Measurements from ENCODE around the gene HM13. TPM values are rescaled to one million over a fixed set of nuclear protein-coding genes. Genes with fewer than 3 reads are reported as not detected.
A peak's percentile ranks its signal among the peaks of the same experiment; 100 is the strongest.
"Not testable (repeated sequence)": the region's sequence is repeated elsewhere in the genome, so short reads cannot be mapped to it uniquely, and the experiment has no call there.

Gene HM13
- total RNA-seq, 2 experiments from 2014 or later: 162 to 165 TPM

DNA sequence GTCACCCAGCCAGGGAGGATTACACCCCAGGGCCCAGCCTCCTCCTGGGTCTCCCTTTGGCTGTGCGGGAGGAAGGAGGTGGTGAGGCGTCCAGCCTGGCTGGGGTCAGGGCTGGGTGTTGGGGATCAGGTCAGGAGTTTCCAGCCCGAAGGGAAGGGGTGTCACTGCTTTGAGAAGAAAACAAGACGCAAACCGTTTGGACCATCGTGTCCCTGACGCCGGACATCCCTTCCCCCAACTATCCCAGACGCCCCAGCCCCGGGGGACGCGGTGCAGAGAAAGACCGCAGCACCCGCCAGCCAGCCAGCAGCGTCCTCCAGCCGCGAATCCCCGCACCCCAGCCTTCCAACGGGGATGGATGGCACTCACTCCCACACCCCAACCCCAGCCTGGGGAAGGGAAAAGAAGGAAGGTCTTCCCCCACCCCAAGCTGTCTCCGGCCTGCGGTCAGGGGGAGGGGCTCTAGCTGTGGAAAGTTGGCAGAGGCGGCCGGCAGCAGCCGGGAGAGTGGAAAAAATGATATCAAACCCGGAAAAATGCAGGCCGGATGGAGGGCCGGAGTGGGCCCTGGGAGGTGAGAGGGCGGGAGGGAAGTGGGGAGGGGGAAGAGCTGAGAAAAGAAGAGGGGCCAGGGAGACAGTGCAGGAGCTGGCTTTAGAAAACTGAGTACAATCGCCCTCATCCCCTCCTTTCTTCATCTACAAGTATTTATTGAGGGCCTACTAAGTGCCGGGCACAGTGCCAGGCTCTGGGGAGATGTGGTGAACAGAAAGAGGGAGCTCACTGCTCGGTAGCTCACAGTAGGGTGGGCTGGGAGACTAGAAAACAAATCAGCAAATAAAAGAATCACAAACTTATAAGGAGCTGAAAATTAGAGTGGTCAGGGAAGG lies 28.5 kb upstream of the HM13 start:
- ChIA-PET POLR2A (no interaction called here), CTCF (interaction anchor here (7.0 kb wide), 1 partner anchor 17 kb away, joined by 40 read pairs; no protein-coding TSS in a partner anchor)
- Mint-ChIP-seq H3K27ac (no peak overlapping the region), H3K27me3 (peaks cover 27% of the 10 kb centered on the region), H3K4me1 (no peaks in the 10 kb centered on the region), H3K4me3 (no peak overlapping the region), H3K9me3 (no peaks in the 10 kb centered on the region), H3K36me3 (ENCODE audit: low read depth) (no peaks in the 10 kb centered on the region)
- no peak for DNase-seq

- H3K27me3 Mint-ChIP-seq: peaks cover 20% of the 10 kb centered on the region
- H3K9me3 Mint-ChIP-seq: no peaks in the 10 kb centered on the region
- no peaks in the 10 kb centered on the region for H3K4me1 Mint-ChIP-seq
- ChIA-PET CTCF (interaction anchor here (1.0 to 7.0 kb wide), 2 partner anchors 14 to 28 kb away, joined by 3 to 40 read pairs; no protein-coding TSS in a partner anchor), POLR2A (no interaction called here)
- no peaks in the 10 kb centered on the region for H3K36me3 Mint-ChIP-seq (ENCODE audit: low read depth)
- H3K27ac Mint-ChIP-seq: no peak overlapping the region
- DNase-seq: no peak
- no peak overlapping the region for H3K4me3 Mint-ChIP-seq
Measured at GRCh38 chr20:31488115-31488514, 26.1 kb upstream of the HM13 start.

DNA sequence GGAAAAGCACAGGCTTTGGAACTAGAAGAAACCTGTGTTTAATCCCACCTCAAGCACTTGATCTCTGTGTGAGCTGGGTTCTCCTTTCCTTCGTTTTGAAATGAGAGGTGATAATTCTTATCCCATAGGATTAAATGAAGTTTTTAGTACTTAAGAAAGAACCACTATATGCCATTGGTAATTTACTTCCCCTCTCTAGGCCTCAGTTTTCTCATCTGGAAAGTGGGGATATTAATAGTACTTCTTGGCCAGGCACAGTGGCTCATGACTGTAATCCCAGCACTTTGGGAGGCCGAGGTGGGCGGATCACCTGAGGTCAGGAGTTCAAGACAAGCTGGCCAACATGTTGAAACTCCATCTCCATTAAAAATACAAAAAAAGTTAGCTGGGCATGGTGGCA lies 25.1 kb upstream of the HM13 start:
- peaks cover 23% of the 10 kb centered on the region for H3K27me3 Mint-ChIP-seq
- ChIA-PET POLR2A (no interaction called here), CTCF (interaction anchor here (7.0 kb wide), 1 partner anchor 13 kb away, joined by 40 read pairs; no protein-coding TSS in a partner anchor)

GRCh38 chr20:31490752-31491151 lies 23.5 kb upstream of the HM13 start:
- no peaks in the 10 kb centered on the region for H3K9me3 Mint-ChIP-seq
- ChIA-PET POLR2A (interaction anchor here (0.9 kb wide), 1 partner anchor 10 kb away, joined by 3 read pairs; no protein-coding TSS in a partner anchor), CTCF (interaction anchor here (7.0 kb wide), 1 partner anchor 12 kb away, joined by 40 read pairs; no protein-coding TSS in a partner anchor)

More for the DNA sequence above, 25.1 kb upstream of the HM13 start:
- Mint-ChIP-seq H3K4me3 (no peak overlapping the region), H3K9me3 (no peaks in the 10 kb centered on the region), H3K4me1 (no peaks in the 10 kb centered on the region), H3K36me3 (ENCODE audit: low read depth) (no peaks in the 10 kb centered on the region), H3K27ac (no peak overlapping the region)
- no peak for DNase-seq

DNA sequence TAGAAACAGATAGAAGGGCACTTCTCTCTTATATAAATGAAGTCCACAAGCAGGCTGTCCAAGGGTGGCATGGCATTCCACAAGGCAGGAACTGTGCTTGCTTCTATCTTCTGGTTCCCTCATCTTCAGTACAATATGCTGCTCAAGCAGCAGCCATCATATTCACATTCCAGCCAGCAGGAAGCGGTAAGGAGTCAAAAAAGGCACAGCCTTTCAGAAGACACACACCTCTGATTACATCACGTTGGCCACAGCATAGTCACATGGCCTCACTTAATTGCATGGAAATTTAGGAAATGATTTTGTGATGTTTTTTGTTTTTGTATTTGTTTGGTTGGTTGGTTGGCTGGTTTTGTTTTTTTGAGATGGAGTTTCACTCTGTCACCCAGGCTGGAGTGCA lies 20.1 kb upstream of the HM13 start:
- CTCF ChIA-PET: interaction anchor here (0.6 to 0.8 kb wide), 2 partner anchors 9 to 27 kb away, joined by 3 read pairs; no protein-coding TSS in a partner anchor
- H3K27ac Mint-ChIP-seq: no peak overlapping the region
- peaks cover 16% of the 10 kb centered on the region for H3K27me3 Mint-ChIP-seq
- POLR2A ChIA-PET: no interaction called here
- H3K9me3 Mint-ChIP-seq: no peaks in the 10 kb centered on the region
- no peak for DNase-seq
- no peaks in the 10 kb centered on the region for H3K36me3 Mint-ChIP-seq (ENCODE audit: low read depth)
- no peak overlapping the region for H3K4me3 Mint-ChIP-seq
- no peaks in the 10 kb centered on the region for H3K4me1 Mint-ChIP-seq

More at GRCh38 chr20:31490752-31491151, 23.5 kb upstream of the HM13 start:
- no peak overlapping the region for H3K27ac Mint-ChIP-seq
- DNase-seq: no peak
- peaks cover 22% of the 10 kb centered on the region for H3K27me3 Mint-ChIP-seq
- no peaks in the 10 kb centered on the region for H3K4me1 Mint-ChIP-seq
- H3K36me3 Mint-ChIP-seq (ENCODE audit: low read depth): no peaks in the 10 kb centered on the region
- no peak overlapping the region for H3K4me3 Mint-ChIP-seq

DNA sequence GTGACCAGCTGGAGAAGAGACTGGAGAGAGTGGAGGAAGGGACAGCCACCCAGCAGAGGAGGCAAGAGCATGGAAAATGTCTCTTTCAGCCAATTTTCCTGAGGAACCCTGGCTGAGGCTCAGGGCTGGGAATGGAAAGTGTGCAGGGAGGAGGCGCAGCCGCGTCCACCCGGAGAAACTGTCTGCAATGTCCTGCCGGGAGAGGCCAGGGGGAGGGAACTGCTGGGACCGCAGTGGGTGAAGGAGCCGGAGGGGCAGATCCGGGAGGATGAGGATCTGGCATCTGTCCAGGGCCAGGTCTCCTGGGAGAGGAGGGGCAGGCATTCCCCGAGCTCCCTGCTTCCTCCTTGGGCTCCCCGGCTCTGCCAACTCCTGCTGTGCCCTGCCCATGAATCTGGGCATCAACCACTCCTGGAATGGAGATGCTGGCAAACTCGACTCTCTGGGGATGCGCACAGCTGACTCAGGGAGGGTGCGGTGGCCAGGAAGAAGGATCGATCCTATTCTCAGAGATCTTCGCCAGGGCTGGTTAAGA lies 17.4 kb upstream of the HM13 start:
- no peak overlapping the region for H3K4me3 Mint-ChIP-seq
- no peak for DNase-seq
- no peaks in the 10 kb centered on the region for H3K36me3 Mint-ChIP-seq (ENCODE audit: low read depth)
- ChIA-PET CTCF (interaction anchor here (1.2 kb wide), 1 partner anchor 36 kb away, joined by 6 read pairs; no protein-coding TSS in a partner anchor), POLR2A (no interaction called here)
- no peaks in the 10 kb centered on the region for H3K4me1 Mint-ChIP-seq
- no peaks in the 10 kb centered on the region for H3K9me3 Mint-ChIP-seq
- peaks cover 16% of the 10 kb centered on the region for H3K27me3 Mint-ChIP-seq
- H3K27ac Mint-ChIP-seq: no peak overlapping the region

DNA sequence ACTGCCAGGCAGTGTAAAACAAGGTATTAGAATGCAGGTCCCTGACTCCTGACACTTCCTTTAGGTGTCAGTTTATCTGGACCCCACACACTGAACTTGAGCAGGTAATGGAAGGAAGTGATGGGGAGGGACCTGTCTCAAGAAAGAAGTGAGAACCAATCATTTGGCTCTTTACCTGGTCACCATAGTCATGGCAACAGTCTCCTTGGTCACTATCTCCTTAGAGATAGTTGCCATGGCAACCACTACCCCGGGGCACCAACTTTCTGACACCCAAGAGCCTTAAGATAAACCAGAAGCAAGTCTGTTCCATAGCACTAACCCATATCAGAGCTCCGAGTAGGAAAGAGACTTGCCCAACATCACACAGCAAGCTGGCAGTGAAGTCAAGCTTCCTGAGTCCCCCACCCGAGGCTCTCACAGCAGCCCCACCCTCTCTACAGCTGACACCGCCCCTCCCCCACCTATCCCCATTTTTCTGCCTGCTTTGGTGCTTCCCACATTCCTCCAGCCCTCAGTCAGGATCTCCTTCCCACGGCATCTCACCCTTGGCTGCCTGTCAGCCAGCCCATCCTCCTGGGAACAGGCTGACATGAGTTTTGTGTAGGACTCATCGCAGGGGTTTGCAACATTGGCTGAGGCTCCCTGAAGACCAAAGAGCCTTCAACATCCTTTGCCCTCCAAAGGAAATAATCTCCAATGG lies 16.3 kb upstream of the HM13 start:
- POLR2A ChIA-PET: no interaction called here
- H3K4me3 Mint-ChIP-seq: no peak overlapping the region
- no peak overlapping the region for H3K27ac Mint-ChIP-seq
- H3K9me3 Mint-ChIP-seq: no peaks in the 10 kb centered on the region
- H3K4me1 Mint-ChIP-seq: peaks cover 1% of the 10 kb centered on the region
- DNase-seq: no peak
- no peaks in the 10 kb centered on the region for H3K36me3 Mint-ChIP-seq (ENCODE audit: low read depth)
- CTCF ChIA-PET: no interaction called here
- H3K27me3 Mint-ChIP-seq: peaks cover 16% of the 10 kb centered on the region

- Mint-ChIP-seq H3K27ac (no peak overlapping the region), H3K9me3 (no peaks in the 10 kb centered on the region), H3K27me3 (peaks cover 14% of the 10 kb centered on the region), H3K36me3 (ENCODE audit: low read depth) (no peaks in the 10 kb centered on the region), H3K4me3 (no peak overlapping the region), H3K4me1 (peaks cover 3% of the 10 kb centered on the region)
- CTCF ChIA-PET: interaction anchor here (3.7 kb wide), 1 partner anchor 12 kb away, joined by 40 read pairs; no protein-coding TSS in a partner anchor
- DNase-seq: no peak
- POLR2A ChIA-PET: no interaction called here
Measured at GRCh38 chr20:31500527-31500926, 13.7 kb upstream of the HM13 start.

DNA sequence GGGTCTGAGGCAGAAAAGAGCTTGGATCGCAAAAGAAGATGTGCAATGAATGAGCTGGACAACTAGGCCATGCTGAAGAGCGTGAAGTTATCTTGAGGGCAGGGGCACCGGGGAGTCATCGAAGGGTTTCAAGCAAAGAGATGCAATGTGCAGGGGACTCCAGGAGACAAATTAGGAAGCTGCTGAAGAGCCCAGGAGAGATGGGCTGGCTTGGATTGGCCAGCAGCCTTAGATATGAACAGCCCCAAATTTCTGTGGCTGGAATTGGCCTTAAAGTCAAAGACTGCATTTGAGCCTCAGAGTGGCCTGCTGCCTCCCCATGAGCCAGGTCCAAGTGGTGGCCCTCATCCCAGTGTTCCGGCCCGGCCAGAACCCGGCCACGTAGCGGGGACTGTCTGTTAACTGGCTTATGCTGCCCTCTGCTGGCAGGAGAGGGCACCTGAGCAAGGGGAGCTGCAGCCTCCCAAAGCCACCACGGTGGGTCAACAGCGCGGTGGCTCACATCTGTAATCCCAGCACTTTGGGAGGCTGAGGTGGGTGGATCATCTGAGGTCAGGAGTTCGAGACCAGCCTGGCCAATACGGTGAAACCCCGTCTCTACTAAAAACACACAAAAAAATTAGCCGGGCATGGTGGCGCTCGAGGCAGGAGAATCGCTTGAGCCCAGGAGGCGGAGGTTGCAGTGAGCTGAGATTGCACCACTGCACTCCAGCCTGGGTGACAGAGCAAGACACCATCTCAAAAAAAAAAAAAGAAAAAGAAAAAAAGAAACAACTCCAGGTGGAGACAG lies 11.2 kb upstream of the HM13 start:
- ChIA-PET CTCF (interaction anchor here (0.5 to 3.7 kb wide), 31 partner anchors 9 to 377 kb away, joined by 3 to 92 read pairs (median 4); partner anchors contain the start of genes DEFB123 and DEFB124), POLR2A (interaction anchor here (0.6 kb wide), 1 partner anchor 29 kb away, joined by 3 read pairs; no protein-coding TSS in a partner anchor)
- H3K27ac Mint-ChIP-seq; H3K4me3 Mint-ChIP-seq; H3K36me3 Mint-ChIP-seq (ENCODE audit: low read depth); H3K4me1 Mint-ChIP-seq; H3K9me3 Mint-ChIP-seq: not testable (repeated sequence)
- DNase-seq: peak; percentile 77
- H3K27me3 Mint-ChIP-seq: peaks cover 14% of the 10 kb centered on the region

DNA sequence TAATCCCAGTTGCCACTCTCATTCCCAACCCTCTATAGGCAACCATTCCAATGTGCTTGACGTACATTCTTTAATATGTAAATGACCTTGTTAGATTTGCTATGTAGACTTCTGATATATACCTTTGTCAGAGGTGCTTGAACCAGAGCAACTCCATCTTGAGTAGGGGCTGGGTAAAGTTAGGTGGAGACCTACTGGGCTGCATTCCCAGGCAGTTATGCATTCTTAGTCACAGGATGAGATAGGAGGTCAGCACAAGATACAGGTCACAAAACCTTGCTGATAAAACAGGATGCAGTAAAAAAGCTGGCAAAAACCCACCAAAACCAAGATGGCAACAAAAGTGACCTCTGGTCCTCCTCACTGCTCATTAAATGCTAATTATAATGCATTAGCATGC lies 8.3 kb upstream of the HM13 start:
- ChIA-PET POLR2A (no interaction called here), CTCF (interaction anchor here (1.6 kb wide), 1 partner anchor 45 kb away, joined by 9 read pairs; no protein-coding TSS in a partner anchor)
- H3K36me3 Mint-ChIP-seq (ENCODE audit: low read depth): no peaks in the 10 kb centered on the region
- H3K27ac Mint-ChIP-seq: no peak overlapping the region
- peaks cover 3% of the 10 kb centered on the region for H3K4me1 Mint-ChIP-seq
- no peaks in the 10 kb centered on the region for H3K9me3 Mint-ChIP-seq
- no peak overlapping the region for H3K4me3 Mint-ChIP-seq
- peaks cover 16% of the 10 kb centered on the region for H3K27me3 Mint-ChIP-seq
- DNase-seq: no peak

DNA sequence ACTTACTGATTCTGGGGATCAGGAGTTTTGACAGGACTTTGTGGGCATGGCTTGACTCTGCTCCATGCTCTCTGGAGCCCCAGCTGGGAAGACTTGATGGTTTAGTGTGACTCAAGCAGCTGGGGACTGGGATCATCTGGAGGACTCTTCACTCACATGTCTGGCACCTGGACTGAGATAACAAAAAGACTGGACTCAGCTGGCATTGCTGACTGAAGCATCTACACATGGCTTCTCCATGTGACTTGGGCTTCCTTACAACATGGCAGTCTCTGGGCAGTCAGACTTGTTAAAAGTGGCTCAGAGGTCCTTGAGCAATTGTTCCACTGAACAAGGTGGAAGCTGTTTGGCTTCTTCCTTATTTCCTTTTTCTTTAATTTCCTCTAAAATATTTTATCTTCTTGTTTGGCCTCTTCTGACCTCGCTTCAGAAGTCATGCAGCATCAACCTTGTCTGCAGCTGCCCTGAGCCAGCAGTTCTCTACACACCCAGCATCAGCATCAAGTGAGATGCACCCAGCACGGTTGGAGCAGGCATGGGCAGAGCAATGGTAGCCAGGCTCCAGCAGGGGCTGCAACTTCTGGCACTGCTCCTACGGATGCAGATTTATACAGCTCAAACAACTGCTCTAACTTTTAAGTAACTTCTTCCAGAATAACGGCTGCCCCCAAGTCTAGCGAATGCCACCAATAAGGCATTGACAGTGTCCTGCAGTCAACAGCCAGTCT lies 5.6 kb upstream of the HM13 start:
- ChIA-PET POLR2A (no interaction called here), CTCF (interaction anchor here (1.6 kb wide), 1 partner anchor 48 kb away, joined by 5 read pairs; no protein-coding TSS in a partner anchor)
- no peaks in the 10 kb centered on the region for H3K36me3 Mint-ChIP-seq (ENCODE audit: low read depth)
- H3K4me3 Mint-ChIP-seq: no peak overlapping the region
- H3K4me1 Mint-ChIP-seq: peaks cover under 1% of the 10 kb centered on the region
- H3K9me3 Mint-ChIP-seq: no peaks in the 10 kb centered on the region
- no peak overlapping the region for H3K27ac Mint-ChIP-seq
- no peak for DNase-seq
- peaks cover 14% of the 10 kb centered on the region for H3K27me3 Mint-ChIP-seq
